Activated naive CD4-positive, alpha-beta T cell treated with anti-CD3 and anti-CD28 coated beads, Interleukin-2, amount 50 U/mL, for 24 hours (primary cell): ENCODE measurements around the gene MPC1.

Experiments used
- H3K27ac Mint-ChIP-seq: one replicate; pipeline ENCODE4 v1.8.0; 2021; ENCODE audit warnings: mild to moderate bottlenecking, mixed read lengths
- H3K27me3 Mint-ChIP-seq: one replicate; pipeline ENCODE4 v1.8.0; 2021; ENCODE audit warnings: mixed read lengths
- H3K36me3 Mint-ChIP-seq: one replicate; pipeline ENCODE4 v1.8.0; 2021; ENCODE audit warnings: mixed read lengths
- H3K4me1 Mint-ChIP-seq: one replicate; pipeline ENCODE4 v1.8.0; 2021; ENCODE audit warnings: mixed read lengths
- H3K4me3 Mint-ChIP-seq: one replicate; pipeline ENCODE4 v1.8.0; 2021; ENCODE audit warnings: mild to moderate bottlenecking, mixed read lengths
- H3K9me3 Mint-ChIP-seq: one replicate; pipeline ENCODE4 v1.8.0; 2021; ENCODE audit warnings: mixed read lengths

Gene MPC1

DNA sequence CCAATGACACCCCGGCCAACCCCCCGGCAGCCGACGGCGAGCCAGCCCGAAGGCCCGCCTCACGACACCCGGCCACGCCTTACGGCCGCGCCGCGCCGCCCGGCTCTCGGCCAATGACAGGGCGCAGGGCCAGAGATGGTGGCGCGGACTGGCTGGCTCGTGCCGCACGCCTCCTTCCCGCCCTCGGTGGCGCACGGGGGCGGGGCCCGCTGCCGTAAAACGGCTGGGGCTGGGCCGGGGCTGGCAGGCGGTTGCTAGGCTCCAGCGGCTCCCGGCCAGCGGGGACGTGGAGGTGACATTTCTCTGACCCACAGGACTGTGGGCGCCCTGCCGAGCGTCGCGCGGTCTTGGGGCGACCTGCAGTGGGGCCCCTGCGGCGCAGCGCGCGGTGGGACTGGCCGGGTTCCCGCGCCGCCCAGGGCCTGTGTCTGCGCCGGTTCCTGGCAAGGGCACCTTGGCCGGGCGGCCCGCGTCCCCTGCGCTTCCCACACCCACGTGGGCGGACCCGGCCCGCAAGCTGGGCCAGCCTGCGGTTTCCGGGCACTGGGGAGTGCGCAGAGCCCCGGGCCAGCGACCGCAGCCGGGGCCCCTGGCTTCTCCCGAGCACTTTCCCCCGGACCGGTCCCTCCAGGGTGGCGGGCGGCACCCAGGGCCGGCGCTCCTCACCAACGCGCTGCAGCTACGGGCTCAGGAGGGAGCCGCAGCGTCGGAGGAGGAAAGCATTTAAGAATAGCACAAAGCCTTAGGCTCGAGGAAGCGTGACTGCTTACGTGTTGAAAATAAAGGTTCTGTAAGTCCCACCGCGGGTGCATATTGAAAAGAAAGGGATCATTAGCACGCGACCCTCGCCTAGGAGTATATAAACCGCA, at the start of gene MPC1:
Gene MPC1 (minus strand): TSS at position 8 of the 869 bp plus-strand sequence. CDS start 64 bp downstream, outside the sequence.
- Mint-ChIP-seq H3K36me3 (no peaks in the 10 kb centered on the region), H3K9me3 (no peaks in the 10 kb centered on the region), H3K4me1 (peaks cover 17% of the 10 kb centered on the region), H3K4me3 (peak within 1 kb of the TSS; percentile 93), H3K27ac (peak within 1 kb of the TSS; percentile 68), H3K27me3 (no peaks in the 10 kb centered on the region)

DNA sequence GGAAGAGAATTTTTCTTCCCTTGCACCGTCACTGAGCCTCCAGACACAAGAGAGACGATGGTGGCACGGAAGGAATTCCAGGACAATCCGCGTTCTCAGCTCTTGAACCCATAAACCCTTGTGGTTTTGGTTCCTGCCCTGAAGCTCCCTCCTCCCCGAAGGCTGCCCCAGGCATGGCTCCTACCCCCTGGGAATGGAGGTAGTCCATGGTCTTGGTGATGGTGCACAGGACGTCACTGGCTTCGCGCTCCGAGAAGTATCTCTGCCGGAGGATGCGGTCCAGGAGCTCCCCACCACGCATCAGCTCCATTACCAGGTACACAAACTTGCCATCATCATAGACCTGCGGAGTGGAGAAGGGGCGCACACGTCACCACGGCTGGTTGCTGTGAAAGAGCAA, 47.5 kb upstream of the MPC1 start:
- Mint-ChIP-seq H3K27me3 (no peaks in the 10 kb centered on the region), H3K9me3 (no peaks in the 10 kb centered on the region), H3K4me1 (peaks cover under 1% of the 10 kb centered on the region), H3K36me3 (peaks cover 8% of the 10 kb centered on the region), H3K27ac (no peak overlapping the region), H3K4me3 (no peak overlapping the region)

DNA sequence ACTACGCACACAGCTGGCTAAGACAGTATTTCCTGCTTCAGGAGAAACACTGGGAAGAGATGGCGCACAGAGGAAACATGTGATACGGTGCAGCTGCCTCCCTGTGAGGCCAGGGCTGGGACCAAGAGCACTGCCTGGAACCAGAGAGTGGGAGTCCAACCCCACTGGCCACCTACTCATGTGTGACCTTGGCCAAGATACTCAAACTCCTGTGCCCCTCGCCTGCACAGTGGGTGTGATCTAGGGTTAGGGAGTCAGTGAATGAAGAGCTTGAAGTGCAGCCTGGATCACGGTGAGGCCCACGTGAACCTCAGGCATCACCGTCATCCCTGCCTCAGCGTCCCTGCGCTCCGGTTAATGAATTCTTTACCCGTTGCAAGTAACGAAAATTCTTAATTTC, 41.7 kb upstream of the MPC1 start:
- no peak overlapping the region for H3K4me3 Mint-ChIP-seq
- no peaks in the 10 kb centered on the region for H3K9me3 Mint-ChIP-seq
- no peak overlapping the region for H3K27ac Mint-ChIP-seq
- peaks cover 22% of the 10 kb centered on the region for H3K4me1 Mint-ChIP-seq
- peaks cover 4% of the 10 kb centered on the region for H3K36me3 Mint-ChIP-seq
- H3K27me3 Mint-ChIP-seq, result no peaks in the 10 kb centered on the region

DNA sequence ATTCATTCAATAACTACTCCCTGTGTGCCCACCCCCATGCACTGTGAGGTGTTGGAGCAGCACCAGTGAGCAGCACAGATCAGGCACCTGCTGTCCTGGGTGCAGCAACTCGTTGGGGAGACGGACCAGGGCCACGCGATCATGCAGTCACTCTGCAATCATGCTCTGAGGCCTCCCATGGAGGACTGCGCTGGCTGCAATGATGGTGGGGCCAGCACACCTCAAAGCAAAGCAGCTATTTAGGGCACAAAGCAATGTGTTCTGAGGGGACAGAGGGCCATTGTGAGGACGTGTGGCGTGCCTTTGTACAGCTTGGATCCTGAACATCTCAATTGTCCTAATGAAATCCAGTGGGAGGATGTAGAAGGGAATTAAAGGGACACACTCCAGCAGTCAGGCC, 41.0 kb upstream of the MPC1 start:
- Mint-ChIP-seq H3K27me3 (no peaks in the 10 kb centered on the region), H3K36me3 (peaks cover 4% of the 10 kb centered on the region), H3K4me3 (no peak overlapping the region), H3K27ac (no peak overlapping the region), H3K4me1 (peaks cover 28% of the 10 kb centered on the region), H3K9me3 (no peaks in the 10 kb centered on the region)

DNA sequence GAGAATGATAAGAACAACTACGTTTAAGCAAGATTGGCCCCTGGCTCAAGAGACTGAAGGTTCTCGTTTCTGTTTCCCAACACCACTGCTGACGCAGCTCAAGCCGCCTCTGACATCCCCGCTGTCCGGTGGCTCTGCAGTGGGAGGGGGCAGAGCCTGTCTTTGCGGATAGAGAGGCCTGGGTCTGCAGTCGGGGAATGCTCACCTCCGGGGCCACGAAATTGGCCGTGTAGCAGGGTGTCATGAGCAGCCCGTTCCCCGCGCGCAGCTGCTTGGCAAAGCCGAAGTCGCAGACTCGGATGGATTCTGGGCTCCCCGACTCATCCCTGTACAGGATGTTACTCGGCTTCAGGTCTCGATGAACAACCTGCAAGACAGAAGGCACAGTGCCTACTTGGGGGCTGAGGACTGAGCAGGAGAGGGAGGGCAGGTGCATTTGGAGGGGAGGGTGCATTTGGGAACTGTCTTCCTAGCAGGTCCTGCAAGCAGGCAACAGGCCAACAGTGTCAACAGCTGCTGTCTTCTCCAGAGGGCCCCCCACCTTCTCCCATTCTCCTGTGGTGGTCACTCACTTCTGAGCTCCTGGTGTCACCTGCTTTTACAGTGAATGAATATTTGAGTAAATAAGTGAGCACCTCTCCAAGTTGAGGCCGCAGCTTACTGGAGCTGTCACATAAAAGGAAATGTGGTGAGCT, 40.5 kb upstream of the MPC1 start:
- Mint-ChIP-seq H3K4me3 (no peak overlapping the region), H3K27ac (no peak overlapping the region), H3K27me3 (no peaks in the 10 kb centered on the region), H3K36me3 (peaks cover 2% of the 10 kb centered on the region), H3K9me3 (no peaks in the 10 kb centered on the region), H3K4me1 (peaks cover 34% of the 10 kb centered on the region)

DNA sequence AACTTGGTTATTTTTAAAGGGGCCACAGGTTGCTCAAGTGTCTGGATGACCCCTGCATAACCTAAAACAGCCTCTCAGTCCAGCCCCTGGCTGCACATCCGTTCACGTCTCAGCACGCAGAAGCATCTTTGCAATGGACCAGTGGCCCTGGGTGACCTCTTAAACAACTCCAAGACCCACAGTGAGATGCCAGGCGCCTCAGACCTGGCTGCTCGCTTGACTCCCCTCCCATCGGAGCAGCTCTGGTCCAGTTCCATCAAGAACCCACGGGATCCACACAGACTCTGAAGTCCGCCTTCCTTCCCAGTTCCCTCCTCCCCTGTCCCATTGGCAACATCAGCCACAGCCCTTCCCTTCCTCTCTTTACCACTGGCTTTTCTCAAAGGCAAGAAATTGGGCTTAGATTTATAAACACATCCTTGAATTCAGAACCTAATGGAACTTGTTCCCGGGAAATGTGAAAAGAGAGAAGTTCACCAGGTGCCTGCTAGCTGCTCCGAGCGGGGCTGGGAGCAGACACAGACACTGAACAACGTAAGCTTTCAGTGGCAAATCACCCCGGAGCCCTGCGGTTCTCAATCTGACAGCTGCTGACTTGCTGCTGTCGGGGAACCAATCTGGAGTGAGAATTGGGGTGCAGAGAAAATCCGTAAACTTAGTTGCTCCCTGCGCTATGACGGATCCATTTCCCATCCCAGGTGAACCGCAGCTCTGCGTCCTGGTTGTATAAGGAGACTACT, 39.6 kb upstream of the MPC1 start:
- Mint-ChIP-seq H3K27ac (no peak overlapping the region), H3K4me3 (no peak overlapping the region), H3K9me3 (no peaks in the 10 kb centered on the region), H3K4me1 (peaks cover 43% of the 10 kb centered on the region), H3K27me3 (no peaks in the 10 kb centered on the region), H3K36me3 (peaks cover 4% of the 10 kb centered on the region)

DNA sequence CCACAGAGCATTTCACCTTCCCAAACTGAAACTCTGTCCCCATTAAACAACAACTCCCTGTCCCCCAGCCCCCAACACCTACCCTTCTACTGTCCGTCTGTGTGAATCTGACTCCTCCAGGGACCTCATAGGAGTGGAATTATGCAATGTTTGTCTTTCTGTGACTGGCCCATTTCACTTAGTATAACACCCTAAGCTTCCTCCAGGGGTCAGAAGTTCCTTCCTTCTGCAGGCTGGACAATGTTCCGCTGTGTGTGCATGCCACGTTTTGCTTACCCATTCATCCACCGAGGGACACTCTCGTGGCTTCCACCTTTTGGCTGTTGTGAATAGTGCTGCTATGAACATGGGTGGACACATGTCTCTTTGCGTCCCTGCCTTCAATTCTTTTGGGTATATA, 37.6 kb upstream of the MPC1 start:
- H3K4me3 Mint-ChIP-seq, result peak overlapping the region; percentile 55
- peak overlapping the region; percentile 70 for H3K27ac Mint-ChIP-seq
- peaks cover 63% of the 10 kb centered on the region for H3K4me1 Mint-ChIP-seq

DNA sequence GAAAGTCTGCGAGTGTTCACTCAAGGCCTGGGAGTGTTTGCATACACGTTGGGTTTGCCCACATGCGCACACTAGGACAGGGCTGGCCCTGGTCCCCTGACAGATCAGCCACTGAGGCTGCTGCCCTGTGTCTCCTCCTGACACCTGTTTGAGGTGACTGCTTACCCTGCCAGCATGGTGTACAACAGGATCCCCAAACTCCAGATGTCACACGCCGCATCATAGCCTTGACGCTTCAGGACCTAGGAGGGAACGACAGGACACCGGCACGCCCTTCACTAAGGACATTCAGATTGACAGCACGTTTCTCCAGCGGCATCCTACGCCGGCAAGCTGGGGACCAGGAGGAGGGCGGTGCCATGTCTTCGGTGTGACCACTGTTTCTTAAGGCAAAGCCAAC, 37.0 kb upstream of the MPC1 start:
- H3K27me3 Mint-ChIP-seq, result no peaks in the 10 kb centered on the region
- H3K9me3 Mint-ChIP-seq, result peaks cover 6% of the 10 kb centered on the region
- peak overlapping the region; percentile 89 for H3K27ac Mint-ChIP-seq
- H3K36me3 Mint-ChIP-seq, result peaks cover 9% of the 10 kb centered on the region
- peaks cover 69% of the 10 kb centered on the region for H3K4me1 Mint-ChIP-seq
- no peak overlapping the region for H3K4me3 Mint-ChIP-seq

More for the DNA sequence above, 37.6 kb upstream of the MPC1 start:
- peaks cover 9% of the 10 kb centered on the region for H3K36me3 Mint-ChIP-seq
- H3K27me3 Mint-ChIP-seq, result no peaks in the 10 kb centered on the region
- peaks cover 6% of the 10 kb centered on the region for H3K9me3 Mint-ChIP-seq

DNA sequence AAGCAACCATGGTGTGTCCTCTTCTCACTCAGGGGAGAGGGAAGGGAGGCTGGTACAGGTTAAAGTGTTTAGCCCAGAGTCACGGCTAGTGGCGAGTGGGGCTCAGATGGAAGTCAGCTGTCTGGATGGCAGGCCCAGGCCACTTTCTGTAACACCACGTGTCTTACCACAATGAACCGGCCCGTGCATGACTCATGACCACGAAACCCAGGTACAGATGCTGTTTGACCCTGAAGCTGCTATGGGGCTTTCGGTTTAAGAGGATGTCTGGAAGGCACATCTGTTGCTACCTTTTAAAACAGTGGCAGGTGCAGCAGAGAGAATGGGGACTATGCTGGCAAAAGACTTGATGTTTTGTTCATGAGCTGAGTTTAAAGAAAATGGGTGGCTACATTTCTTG, 36.5 kb upstream of the MPC1 start:
- peaks cover 9% of the 10 kb centered on the region for H3K36me3 Mint-ChIP-seq
- peak overlapping the region; percentile 47 for H3K4me3 Mint-ChIP-seq
- H3K4me1 Mint-ChIP-seq, result peaks cover 73% of the 10 kb centered on the region
- no peaks in the 10 kb centered on the region for H3K27me3 Mint-ChIP-seq
- peak overlapping the region; percentile 89 for H3K27ac Mint-ChIP-seq
- peaks cover 6% of the 10 kb centered on the region for H3K9me3 Mint-ChIP-seq

DNA sequence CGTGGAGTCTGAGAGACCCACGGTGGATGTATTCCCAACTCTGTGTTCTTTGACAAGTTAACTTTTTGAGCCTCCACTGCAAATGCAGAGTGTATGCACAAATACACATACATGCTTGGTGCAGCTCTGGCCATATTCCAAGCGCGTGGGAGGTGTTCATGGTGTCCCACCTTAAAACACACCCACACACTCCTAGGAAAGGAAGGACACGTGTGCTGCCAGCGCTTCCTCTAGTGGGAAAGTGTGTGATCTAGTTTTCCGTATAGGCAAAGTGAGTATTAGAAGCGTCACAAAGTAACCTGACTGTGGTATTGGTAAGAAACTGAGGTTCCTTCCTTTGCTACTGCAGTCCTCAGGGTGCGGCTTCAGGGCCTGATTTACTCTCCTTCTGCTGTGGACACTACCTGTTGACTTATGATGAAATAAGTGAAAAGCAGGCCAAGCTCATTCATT, 36.0 kb upstream of the MPC1 start:
- Mint-ChIP-seq H3K4me3 (peak overlapping the region; percentile 47), H3K27ac (peak overlapping the region; percentile 89)

DNA sequence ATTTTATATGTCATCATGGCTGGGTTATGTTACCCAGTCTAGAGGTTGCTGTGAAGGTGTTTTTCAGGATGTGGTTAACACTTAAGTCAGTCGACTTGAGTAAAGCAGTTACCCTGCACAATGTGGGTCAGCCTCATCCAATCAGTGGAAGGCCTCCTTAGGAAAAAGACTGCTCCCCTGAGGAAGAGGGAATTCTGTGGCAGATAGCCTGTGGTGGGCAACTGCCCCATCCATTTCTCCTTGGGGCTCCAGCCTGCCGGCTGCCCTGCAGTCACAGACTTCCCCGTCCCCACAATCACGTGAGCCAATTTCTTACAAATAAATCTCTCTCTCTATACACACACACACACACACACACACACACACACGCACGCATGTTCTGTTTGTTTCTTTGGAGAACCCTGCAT, 34.5 kb upstream of the MPC1 start:
- peak overlapping the region; percentile 53 for H3K4me3 Mint-ChIP-seq

More for the DNA sequence above, 36.0 kb upstream of the MPC1 start:
- Mint-ChIP-seq H3K9me3 (peaks cover 6% of the 10 kb centered on the region), H3K4me1 (peaks cover 77% of the 10 kb centered on the region), H3K36me3 (peaks cover 9% of the 10 kb centered on the region), H3K27me3 (no peaks in the 10 kb centered on the region)

DNA sequence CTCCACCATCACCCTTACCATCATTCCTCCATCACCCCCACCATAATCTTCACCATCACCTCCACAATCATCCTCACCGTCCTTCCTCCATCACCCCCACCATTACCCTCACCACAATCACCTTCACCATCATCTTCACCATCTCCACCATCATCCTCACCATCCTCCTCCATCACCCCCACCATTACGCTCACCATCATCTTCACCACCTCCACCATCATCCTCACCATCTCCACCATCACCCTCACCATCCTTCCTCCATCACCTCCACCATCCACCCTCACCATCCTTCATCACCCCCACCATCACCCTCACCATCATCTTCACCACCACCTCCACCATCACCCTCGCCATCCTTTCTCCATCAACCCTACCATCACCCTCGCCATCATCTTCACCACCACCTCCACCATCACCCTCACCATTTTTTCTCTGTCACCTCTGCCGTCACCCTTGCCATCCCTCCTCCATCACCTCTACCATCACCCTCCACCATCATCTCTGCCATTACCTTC, 33.1 kb upstream of the MPC1 start:
- peak overlapping the region; percentile 53 for H3K4me3 Mint-ChIP-seq
- peak overlapping the region; percentile 94 for H3K27ac Mint-ChIP-seq
- no peaks in the 10 kb centered on the region for H3K27me3 Mint-ChIP-seq
- peaks cover 9% of the 10 kb centered on the region for H3K36me3 Mint-ChIP-seq
- peaks cover 6% of the 10 kb centered on the region for H3K9me3 Mint-ChIP-seq
- H3K4me1 Mint-ChIP-seq, result peaks cover 94% of the 10 kb centered on the region

More for the DNA sequence above, 34.5 kb upstream of the MPC1 start:
- Mint-ChIP-seq H3K27me3 (no peaks in the 10 kb centered on the region), H3K36me3 (peaks cover 9% of the 10 kb centered on the region), H3K9me3 (peaks cover 6% of the 10 kb centered on the region), H3K27ac (peak overlapping the region; percentile 94), H3K4me1 (peaks cover 88% of the 10 kb centered on the region)

DNA sequence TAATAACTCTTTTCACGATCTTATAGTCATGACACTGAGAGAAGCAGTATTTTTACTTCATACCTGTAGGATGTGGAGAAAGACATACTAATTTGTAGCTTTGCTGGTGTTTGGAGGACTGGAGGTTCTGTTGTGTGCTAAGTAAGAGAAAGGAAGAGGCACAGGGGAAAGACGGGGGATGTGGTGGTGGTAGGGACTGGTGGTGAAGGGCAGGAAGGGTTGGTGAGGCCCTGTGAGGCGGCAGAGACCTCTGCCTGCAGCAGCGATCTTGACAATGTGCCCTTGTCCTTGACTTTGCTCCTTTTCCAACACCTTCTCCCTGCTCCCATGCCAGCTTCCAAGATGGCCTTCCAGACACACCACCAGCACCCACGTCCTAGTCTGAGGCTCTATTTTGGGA, 32.6 kb upstream of the MPC1 start:
- peaks cover 94% of the 10 kb centered on the region for H3K4me1 Mint-ChIP-seq
- H3K27me3 Mint-ChIP-seq, result no peaks in the 10 kb centered on the region
- peak overlapping the region; percentile 53 for H3K4me3 Mint-ChIP-seq
- peaks cover 9% of the 10 kb centered on the region for H3K36me3 Mint-ChIP-seq
- H3K27ac Mint-ChIP-seq, result peak overlapping the region; percentile 94
- peaks cover 6% of the 10 kb centered on the region for H3K9me3 Mint-ChIP-seq

DNA sequence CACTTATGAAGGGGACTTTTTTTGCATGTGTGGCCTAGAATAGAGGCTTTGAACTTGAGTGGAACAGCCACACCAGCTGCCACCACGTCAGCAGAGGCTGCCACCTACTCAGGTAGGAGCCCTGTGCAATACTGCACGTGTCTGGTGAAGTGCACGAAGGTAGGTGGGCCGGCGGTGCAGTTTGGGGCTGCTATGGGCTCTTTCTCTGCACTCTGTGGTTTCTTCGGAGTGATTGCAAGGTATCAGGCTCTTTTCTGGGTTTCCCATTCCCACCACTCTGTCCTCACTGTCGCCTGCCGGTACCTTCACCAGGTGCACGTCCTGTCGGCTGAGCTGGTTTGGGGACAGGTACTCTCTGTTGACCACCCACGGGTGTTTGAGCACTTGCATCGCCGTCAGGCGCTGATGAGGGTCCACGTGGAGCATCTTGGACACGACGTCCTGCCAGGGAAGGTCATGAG, 30.8 kb upstream of the MPC1 start:
- Mint-ChIP-seq H3K4me1 (peaks cover 92% of the 10 kb centered on the region), H3K9me3 (peaks cover 6% of the 10 kb centered on the region), H3K27ac (no peak overlapping the region), H3K27me3 (no peaks in the 10 kb centered on the region), H3K4me3 (no peak overlapping the region), H3K36me3 (peaks cover 9% of the 10 kb centered on the region)

DNA sequence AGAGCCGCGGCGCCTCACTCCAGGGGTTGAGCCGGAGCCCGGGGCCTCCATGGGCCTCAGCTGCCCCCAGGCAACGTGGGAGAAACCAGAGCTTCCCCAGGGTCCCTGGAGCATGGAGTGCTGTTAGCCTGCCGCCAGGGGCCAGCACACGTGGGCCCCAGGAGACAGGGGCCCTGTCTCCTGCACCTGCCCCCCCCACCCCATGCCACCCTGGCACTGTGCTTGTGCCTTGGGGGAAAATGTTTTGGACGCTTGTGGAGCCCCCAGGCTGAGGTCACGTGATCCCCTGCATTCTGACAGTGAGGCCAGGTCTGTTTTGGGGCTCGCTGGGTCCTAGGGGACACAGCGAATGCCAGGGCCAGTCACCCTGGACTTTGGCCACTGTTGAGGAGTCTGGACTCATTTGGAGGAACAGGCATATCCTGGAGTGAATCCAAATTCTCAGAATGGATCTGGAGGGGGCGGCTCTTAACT, 30.2 kb upstream of the MPC1 start:
- H3K4me1 Mint-ChIP-seq, result peaks cover 86% of the 10 kb centered on the region
- peaks cover 7% of the 10 kb centered on the region for H3K36me3 Mint-ChIP-seq
- H3K9me3 Mint-ChIP-seq, result peaks cover 6% of the 10 kb centered on the region
- no peak overlapping the region for H3K4me3 Mint-ChIP-seq
- no peaks in the 10 kb centered on the region for H3K27me3 Mint-ChIP-seq
- peak overlapping the region; percentile 33 for H3K27ac Mint-ChIP-seq
